HTERT RPE-1 (cell line): Measurements from ENCODE around the gene VAT1.

Experiments
- in situ Hi-C: fragments of 300-500 bp; cut with MboI; formaldehyde crosslinking; loops from 4 replicates; pipeline ENCODE4 v1.14.3; 2020; ENCODE audit warnings: low sequenced_read_pairs

VAT1 gene

GRCh38 chr17:43027091-43028032 is 5.2 kb upstream of the VAT1 start:
- in situ Hi-C loops = no loop called here

DNA sequence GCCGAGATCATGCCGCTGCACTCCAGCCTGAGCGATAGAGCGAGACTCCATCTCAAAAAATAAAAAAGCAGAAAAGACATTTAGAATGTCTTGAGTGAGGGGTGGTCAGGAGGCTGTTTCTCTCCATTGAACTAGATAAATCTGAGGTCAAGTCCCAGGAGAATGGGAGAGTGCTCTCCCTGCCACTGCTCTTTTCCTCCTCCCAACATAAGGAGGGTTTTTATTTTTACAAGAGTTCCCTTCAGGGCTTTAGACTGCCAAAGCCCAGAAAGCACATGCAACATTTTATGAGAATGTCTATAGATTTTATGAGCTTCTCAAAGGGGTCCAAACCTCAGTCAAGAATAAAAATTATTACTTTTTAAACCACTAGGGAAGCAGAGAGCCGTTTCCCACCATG is 4.4 kb upstream of the VAT1 start:
- in situ Hi-C loops = no loop called here

DNA sequence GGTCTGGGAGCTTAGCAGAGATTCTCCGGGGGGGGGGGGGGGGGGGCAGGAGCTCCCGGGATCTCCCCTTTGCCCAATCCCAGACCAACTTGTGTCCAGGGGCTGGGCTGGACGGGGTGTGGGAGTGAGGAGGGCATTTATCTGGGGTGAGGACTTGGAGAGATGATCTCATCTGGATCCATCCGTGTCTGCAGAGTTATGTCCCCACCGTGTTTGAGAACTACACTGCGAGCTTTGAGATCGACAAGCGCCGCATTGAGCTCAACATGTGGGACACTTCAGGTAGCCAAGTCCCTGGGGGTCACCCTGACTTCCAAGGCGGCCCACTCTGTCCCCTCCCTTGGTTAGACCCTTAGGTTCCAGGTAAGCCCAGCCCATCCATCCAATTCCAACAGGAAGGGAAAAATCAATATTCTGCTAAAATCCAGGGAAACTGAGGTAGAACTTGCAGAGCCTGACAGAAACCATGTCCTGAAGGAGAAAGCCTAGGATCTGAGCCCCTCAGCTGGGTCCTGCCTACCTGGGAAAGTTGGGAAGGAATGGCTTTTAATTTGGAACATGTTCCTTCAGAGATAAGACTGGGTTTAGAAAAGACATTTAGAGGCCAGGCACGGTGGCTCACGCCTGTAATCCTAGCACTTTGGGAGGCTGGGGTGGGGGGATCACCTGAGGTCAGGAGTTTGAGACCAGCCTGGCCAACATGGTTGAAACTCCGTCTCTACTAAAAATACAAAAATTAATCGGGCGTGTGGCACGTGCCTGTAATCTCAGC is 3.8 kb upstream of the VAT1 start:
- in situ Hi-C loops = no loop called here

DNA sequence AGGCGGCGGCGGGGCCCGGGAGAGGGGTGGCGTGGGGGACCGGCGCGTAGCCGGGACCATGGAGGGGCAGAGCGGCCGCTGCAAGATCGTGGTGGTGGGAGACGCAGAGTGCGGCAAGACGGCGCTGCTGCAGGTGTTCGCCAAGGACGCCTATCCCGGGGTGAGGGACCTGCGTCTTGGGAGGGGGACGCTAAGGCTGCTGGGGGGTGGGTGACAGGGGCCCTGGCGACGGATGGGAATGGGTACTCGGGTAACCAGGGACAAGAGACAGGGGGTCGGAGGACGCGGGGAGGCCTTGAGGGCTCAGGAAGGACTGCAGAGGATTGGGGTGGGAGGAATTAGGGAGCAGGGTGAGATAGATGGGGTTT is 3.1 kb upstream of the VAT1 start:
- in situ Hi-C loops = no loop called here

DNA sequence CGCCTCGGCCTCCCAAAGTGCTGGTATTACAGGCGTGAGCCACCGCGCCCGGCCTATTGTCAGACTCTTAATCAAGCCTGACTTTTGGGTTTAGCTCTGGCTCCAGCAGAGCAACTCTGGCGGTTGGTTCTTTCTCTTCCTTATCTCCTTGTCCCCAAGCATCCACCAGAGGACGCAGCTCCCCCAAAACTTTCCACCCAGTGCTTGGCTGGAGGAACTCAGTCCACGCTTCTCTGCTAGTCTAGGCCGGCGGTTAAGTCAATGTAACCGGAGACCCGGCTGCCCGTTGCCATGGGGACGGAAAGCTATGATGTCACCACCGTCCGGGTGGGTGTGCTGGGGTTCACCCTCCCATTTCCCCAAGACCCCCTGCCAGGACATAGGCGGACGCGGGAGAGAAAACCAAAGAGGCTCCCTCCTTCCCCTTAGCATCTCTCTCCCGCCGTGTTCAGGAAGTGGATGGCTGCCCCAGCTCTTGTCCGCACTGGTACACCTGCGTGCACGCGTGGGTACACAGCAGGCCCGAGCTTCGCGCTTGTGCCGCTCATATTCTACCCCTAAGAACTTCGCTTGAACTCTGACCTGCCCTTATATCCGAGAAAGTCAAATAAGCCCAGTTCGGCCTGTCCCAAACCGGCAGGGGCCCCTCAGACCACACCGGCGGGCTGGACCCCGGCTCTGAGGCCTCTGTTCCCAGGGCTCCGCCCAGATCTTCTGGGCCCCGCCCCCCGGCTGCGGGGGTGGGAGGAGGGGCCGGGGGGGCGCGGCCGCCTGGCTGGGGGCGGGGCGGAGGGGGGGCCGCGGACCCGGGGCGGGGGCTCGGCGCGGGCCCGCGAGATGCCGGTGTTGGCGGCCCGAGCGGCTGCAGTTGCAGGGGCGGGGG is 2.5 kb upstream of the VAT1 start, which contains the start of gene RND2:
Gene RND2, plus strand, starts transcription at position 825 of the 883 bp plus-strand sequence. CDS start 117 bp downstream, outside the sequence.
- in situ Hi-C loops = no loop called here

GRCh38 chr17:43020789-43021740 is 1.1 kb downstream of the VAT1 start:
- in situ Hi-C loops = no loop called here

GRCh38 chr17:43020030-43020621 is 2.1 kb downstream of the VAT1 start:
- in situ Hi-C loops = no loop called here

DNA sequence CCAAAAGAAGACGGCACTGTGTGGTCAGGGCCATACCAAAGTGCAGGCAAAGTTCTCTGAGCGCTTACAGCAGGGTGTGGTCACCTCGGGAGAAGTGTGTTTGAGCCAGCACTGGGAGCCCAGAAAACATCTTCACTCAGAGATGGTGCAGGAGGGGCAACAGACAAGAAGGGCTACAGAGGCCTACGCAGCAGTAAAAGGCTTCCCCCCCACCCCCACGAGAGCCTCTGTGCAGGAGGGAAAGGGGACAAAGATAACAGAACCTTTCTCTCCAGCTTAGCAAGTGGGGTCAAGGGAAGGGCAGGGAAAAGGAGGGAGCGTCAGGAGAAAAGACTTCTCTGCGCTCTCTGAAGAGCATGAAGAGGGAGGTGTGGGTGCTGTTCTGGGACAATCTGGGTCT is 2.8 kb downstream of the VAT1 start:
- in situ Hi-C loops = no loop called here

GRCh38 chr17:43018932-43019331 is 3.3 kb downstream of the VAT1 start:
- in situ Hi-C loops = no loop called here

- in situ Hi-C loops = no loop called here
Measured at GRCh38 chr17:43018008-43018853, 4.0 kb downstream of the VAT1 start.

GRCh38 chr17:43016216-43016615 is 6.0 kb downstream of the VAT1 start:
- in situ Hi-C loops = no loop called here

DNA sequence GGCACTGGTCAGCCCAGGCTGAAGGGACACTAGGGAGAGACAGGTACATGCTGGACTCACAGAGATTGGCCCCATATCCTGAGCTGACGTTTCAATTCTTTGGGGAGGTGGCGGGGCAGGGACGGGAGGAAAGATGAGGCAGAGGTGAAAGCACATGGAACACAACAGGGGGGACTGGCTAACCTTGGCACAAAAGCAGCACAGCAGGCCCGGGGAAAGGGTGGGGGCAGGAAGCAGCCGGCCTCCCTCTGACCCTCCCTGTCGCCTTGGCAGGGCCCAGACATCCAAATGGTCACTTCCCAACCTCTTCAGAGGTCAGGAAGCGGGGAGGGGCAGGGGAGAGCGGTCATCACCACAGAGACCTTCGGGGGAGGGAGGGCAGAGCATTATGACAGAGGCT is 6.6 kb downstream of the VAT1 start:
- in situ Hi-C loops = no loop called here

DNA sequence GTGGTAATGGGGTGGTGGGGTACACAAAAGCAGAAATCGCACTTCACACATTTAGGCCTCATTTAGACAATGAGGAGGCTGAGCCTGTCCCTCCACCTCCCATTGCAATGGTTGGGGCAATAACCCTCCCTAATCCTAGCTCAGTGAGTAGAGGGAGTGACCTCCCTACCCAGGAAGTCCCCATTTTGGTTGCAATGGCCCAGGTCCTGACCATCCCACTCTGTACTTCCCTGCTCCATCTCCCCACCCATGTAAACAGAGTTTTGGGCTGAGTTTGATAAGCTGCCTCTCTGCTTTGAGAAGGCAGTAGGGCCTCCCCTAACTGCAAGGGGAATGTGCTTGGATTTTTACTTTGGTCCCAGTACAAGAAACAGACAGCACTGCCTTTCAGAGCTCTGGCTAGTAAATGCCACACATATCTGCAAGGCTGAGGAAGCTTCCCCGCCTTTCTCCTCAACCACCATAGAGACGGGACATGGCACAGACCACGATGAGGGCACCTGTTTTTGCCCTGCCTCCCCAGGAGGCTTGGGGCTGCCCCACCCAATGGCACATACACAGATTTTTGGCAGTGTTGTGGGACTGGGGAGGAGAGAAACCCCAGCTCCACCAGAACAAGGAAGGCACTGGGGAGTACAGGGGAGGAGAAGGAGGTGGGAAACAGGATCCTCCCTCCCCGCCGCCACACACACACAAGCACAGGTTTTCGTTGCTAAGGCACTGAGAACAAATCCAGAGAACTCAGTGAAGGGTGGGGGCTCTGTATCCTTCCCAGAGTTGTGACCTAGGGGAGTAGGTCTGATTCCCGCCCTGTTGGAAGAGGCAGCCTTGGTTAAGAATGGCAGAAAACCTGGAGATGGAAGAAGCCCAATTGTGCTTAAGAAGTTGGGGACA is 7.3 kb downstream of the VAT1 start:
- in situ Hi-C loops = no loop called here

DNA sequence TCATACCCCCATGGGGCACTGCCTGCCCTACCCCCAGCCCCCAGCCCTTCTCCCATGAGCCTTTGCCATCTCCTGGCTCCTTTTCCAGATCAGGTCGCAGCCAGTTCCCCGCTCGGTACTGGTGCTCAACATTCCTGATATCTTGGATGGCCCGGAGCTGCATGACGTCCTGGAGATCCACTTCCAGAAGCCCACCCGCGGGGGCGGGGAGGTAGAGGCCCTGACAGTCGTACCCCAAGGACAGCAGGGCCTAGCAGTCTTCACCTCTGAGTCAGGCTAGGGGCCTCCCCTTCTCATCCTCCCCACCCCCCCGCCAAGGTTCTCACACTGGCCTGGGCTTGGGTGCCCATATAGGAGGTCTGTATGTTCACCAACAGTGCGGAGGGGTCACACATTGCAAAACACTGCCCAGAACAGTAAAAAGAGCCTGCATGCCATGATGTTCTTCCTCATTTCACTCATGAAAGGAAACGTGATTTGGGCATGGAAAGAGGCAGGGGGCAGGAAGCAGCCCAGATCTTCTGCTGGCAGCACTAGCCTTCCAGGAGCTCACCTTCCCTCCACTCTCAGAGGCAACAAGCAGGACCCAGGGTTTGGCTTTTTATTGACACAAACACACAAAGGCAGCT is 8.1 kb downstream of the VAT1 start:
- in situ Hi-C loops = no loop called here

DNA sequence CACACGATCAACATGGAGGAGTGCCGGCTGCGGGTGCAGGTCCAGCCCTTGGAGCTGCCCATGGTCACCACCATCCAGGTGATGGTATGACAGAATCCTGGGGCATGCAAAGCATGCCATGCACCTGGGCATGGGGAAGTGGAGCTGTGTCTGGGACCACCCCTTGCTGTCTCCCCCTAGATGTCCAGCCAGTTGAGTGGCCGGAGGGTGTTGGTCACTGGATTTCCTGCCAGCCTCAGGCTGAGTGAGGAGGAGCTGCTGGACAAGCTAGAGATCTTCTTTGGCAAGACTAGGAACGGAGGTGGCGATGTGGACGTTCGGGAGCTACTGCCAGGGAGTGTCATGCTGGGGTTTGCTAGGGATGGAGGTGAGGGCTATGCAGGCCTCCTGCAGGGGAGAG is 8.9 kb downstream of the VAT1 start:
- in situ Hi-C loops = no loop called here

DNA sequence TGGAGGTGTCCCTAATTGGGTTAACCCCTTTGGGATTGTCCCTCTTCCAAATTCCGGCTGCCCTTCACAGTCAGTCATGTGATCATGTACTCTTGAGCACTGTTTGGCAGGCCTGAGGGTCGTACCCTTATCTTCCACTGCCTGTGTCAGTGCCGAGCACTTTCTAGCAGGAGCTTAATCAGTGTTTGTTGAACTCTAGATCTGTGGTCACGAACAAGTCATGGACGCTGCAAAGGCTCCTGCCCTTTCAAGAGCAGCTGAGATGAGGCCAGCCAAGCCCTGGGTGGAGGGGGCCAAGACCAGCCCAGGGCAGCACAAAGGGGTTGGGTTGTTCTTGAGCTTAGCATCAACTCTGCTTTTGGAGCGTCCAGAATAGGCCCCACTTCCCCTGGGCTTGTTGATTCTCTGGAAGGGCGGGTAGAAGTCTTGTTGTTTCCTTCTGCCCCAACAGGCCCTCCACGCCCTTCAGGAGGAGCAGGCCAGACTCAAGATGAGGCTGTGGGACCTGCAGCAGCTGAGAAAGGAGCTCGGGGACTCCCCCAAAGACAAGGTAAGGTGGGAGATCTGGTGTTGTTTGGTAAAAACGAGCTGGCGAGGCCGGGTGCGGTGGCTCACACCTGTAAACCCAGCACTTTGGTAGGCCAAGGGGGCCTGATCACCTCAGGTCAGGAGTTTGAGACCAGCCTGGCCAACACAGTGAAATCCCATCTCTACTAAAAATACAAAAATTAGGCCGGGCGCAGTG is 10.3 kb downstream of the VAT1 start:
- in situ Hi-C loops = no loop called here
